Stromal cell of bone marrow (primary cell): Measurements from ENCODE around the gene KNCN.
A peak's percentile ranks its signal among the peaks of the same experiment; 100 is the strongest.

ENCODE experiments used
- DNase-seq: peaks from one replicate; pipeline ENCODE4 v3.0.0-alpha.2; 2012; ENCODE audit warnings: low read depth

KNCN gene

DNA sequence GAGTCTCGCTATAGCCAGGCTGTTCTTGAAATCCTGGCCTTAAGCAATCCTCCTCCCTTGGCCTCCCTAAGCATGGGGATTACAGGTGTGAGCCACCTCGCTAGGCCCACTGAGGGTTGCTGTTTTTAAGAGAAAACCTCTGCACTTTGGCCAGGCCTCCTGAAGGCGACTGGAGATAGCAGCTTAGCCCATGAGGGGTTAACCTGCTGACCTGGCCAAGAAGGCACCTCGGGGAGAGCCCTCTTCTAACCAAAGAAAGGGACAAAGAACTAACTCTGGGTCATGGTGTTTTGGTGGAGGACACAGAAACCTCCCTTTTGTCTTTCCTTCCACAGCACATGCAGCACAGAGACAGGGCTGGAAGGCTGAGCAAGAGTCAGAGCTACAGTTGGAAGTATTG, 17.7 kb upstream of the KNCN start:
- DNase-seq = no peak

- no peak for DNase-seq
Measured at GRCh38 chr1:46568461-46568891, 17.0 kb upstream of the KNCN start.

DNA sequence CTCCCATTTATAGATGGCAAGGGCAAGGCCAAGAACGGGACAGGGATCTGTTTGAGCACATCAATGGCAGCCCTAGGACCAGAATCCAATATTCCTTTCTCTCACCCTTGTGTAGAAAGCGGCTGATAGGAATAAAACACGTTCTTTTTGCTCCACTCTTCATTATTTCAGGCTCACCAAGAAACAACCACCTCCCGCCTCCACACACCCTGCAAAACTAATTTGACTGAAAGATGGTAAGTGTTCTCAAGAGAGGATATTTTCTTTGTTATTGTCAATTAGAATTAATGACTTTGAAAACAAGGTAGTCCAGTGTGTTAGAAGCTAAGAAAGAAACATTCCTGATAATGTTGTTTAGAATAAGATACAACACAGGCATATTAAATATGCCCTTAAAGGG, 11.9 kb upstream of the KNCN start:
- no peak for DNase-seq

DNA sequence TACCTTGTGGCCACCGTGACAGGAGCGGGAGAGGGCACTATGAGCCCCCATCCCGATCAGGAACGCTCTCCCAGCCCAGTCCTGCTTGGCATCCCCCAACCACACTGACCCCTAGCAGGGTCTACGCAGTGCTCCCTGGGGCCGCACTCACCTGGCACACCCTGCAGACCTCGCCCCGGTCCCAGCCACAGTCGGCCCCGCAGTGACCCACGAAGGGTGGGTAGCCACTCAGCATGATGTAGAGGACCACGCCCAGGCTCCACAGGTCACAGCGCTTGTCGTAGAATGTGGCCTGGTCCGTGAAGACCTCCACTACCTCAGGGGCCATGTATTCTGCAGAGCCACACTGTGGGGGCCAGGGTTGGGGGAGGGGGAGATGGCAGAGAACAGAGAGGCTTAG, 11.1 kb upstream of the KNCN start:
- no peak for DNase-seq

- no peak for DNase-seq
Measured at GRCh38 chr1:46558966-46559365, 7.5 kb upstream of the KNCN start.

- DNase-seq = no peak
Measured at GRCh38 chr1:46558141-46558963, 6.9 kb upstream of the KNCN start.

- no peak for DNase-seq
Measured at GRCh38 chr1:46557403-46557802, 6.0 kb upstream of the KNCN start.

- no peak for DNase-seq
Measured at GRCh38 chr1:46556822-46557221, 5.4 kb upstream of the KNCN start.

DNA sequence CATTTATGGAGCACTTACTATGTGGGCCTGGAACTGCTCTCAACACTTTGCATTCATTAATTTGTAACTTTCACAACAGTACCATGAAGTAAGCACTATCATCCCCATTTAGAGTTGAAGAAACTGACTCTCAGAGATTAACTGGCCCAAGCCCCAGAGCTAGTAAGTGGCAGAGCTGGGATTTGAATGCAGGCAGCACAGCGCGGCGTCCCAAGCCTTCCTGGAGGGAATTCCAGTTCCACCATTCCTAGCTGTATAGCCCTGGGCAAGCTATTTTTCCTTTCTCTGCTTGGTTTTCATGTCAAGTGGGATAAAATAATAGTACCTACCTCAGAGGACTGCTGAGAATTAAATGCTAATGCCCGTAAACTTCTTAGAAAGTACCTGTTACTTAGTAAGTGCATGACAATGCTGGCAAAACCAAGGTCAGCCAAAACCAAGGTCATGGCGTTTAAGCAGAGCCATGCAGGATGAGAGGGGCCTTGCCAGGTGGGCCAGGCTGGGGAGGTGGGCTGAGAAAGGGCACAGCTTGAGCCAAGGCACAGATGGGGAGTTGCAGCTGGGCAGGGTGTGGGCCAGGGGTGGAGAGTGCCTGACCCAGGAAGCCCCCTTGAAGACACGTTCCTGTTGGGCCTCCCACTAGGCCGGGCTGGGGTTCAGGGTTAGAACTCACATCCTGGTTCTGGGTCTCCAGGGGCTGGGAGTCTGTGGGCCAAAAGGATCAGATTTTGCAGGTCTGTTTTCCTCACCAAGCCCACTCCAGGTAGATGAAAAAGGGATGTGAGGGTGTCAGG, 4.6 kb upstream of the KNCN start:
- DNase-seq = no peak

DNA sequence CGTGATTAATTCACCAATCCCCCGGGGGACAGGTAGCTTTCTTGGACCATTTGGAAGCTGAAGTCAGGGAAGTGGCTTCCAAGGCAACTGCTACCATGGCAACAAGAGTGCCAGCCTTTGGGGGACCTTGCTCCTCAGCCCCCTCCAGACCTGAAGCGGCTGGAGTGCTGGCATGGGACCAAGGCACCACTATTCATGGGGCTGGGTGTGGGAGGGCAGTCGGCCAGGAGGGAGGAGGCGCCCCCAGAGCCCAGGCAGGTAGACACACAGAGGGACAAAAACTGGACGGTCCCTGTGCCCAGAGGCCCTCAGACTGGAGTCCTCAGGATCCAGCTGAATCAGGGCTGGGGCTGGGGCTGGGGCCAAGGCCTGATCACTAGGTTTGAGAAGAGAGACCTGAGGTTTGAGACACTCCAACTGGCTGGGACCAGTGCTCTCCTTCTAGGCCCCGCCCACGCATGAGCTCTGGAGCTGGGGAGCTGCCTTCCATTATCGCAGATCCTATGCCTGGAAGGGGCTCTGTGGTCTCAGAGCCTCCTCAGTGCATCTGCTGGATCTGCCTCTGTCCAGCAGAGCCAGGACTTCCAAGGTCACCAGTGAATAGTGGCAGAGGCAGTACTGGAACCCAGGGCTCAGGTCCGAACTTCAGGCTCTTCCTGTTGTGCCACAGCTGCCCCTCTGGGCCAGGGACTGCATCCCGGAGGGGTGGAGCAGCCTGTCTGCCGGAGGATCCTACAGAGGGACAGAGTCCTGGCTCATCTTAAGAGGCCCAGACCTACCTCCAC, 3.3 kb upstream of the KNCN start:
- no peak for DNase-seq

DNA sequence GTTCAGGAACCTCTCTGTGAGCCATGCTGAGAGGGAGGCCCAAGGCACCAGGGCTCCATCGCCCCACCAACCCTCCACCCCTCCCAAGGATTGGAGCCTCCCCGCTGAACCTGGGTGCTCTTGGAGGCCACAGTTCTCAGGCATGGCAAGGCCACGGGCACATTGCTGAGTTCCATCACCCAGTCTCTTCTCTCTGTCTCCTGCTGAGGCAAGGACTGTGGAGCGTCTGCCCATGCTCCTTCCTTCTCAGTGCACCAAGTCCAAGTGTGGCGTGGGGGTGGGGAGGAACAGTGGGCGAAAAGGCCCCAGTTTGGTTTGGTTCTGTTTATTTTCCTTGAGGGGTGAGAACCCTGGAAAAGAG, 2.8 kb upstream of the KNCN start:
- DNase-seq = no peak

DNA sequence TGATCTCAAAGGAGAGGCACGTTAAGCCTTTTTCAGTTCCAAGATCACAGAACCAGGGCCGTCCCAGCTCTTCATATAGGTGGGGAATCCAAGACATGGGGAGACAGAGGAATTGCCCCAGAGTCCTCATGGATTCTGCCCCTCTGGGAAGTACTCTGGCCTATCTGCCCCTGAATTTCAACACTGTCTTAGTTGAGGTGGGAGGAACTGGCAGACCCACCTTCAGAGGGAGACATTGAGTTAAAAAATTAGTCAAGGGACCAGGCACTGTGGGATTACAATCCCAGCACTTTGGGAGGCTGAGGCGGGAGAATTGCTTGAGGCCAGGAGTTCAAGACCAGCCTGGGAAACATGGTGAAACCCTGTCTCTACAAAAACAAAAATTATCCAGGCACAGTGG, 2.1 kb upstream of the KNCN start:
- no peak for DNase-seq

DNA sequence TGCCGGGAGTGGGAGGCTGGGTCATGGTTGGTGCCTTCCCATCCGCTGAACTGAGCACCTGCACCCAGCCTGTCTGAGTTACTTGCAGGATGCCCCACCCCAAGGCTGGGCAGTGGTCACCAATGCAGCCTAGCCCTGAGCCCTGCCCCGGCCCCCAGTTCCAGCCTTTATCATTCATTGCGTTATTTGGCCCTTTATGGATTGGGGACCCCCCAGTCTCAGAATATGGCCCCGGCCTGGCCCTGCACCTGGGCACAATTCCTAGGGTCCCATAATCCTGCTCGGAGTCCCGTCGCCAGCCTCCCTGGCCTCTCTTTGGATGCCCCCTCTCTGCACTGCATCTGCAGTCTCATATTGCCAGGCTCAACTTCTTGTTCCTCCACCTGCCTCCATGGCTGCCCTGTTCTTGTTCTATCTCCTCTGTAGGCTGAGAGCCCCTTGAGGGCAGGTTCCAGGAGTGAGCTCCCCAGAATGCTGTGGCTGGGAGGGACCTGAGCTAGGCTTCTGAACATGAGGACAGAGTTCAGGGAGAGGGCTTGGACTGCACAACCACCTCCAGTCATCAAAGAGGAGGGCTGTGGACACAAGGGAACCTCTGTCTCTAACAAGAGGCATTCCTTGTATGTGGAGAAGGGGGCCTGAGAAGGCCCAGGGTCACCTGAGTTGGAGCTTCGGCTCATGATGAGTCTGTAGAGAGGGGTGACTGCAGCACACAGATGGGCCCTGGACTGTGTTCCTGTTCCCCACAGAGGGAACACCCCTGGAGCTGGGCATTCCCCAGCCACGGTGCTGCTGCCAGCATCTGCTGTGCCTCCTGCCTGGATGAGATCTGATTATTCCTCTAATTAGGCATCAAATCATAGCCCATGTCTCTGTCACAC, 1.1 kb upstream of the KNCN start:
- no peak for DNase-seq

- DNase-seq = no peak
Measured at GRCh38 chr1:46550751-46551231, 656 bp downstream of the KNCN start.

GRCh38 chr1:46549697-46550681, 1.5 kb downstream of the KNCN start:
- DNase-seq = no peak

GRCh38 chr1:46547481-46548383, 3.7 kb downstream of the KNCN start:
- DNase-seq = peak; percentile 47

- no peak for DNase-seq
Measured at GRCh38 chr1:46546210-46546609, 5.2 kb downstream of the KNCN start.

DNA sequence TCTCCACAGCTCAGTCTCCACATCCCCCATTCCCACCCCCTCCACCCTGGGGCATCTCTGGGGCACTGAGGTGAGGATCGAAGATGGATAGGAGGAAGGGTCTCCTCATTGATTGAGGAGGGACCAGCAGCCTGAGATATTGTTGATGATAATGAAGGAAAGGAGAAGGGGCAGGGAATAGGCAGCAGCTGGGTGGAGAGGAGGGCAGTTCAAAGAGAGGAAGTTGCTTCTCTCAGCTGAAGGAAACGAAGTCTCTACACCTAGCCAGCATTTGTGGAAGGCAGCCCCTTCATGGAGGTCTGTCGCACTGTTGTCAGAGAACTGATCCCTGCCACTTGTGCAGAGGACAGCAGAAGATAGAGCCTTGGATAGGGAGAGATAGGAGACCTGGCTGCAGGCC, 5.7 kb downstream of the KNCN start:
- no peak for DNase-seq

DNA sequence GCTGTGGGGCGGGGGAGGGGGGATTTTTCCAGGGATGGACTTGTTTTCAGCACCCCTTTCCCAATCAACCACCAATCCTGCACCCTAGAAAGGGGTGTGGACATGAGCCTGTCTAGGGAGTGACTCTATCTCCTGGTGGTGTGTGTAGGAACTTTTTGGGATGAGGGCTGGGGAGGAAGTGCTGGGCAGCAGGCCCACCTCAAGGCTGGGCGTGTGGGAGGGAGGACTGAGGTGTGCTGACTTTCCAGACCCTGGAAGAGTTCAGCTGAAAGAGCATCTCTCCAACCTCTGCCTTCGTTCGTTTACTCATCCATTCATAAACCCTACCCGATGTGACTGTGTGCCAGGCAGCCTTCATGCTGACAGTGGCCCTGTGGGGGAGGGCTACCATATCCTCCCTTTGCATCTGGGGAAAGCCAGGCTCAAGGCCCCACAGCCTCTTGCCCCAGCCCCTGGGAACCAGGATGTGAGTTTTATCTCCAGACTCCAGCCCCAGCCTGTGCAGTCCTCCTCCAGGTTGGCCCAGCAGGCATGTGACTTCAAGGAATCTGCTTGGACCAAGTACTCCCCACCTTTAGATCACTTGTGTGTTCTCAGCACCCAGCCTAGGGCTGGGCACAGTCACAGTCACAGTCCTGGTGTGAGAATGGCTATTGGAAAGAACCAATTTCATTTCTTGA, 6.7 kb downstream of the KNCN start:
- DNase-seq = no peak
